ENCODE results near the gene MEIKIN.

The MEIKIN gene

GRCh38 chr5:131945551-131946168, at the start of gene MEIKIN:
TSS of gene MEIKIN (minus strand) at chr5:131945663. CDS start at chr5:131945505, 158 bp downstream.
- no peak for DNase-seq

GRCh38 chr5:131994533-131995226, 49.2 kb upstream of the MEIKIN start:
- DNase-seq, result no peak

GRCh38 chr5:131994090-131994489, 48.6 kb upstream of the MEIKIN start:
- DNase-seq, result no peak

GRCh38 chr5:131993676-131994075, 48.2 kb upstream of the MEIKIN start:
- DNase-seq, result no peak

GRCh38 chr5:131992370-131992769, 46.9 kb upstream of the MEIKIN start:
- no peak for DNase-seq

- no peak for DNase-seq
Measured at GRCh38 chr5:131991593-131992324, 46.3 kb upstream of the MEIKIN start.

GRCh38 chr5:131990716-131991115, 45.3 kb upstream of the MEIKIN start:
- DNase-seq, result no peak

GRCh38 chr5:131988601-131989000, 43.1 kb upstream of the MEIKIN start:
- DNase-seq, result no peak

GRCh38 chr5:131987251-131987650, 41.8 kb upstream of the MEIKIN start:
- DNase-seq, result no peak

GRCh38 chr5:131986161-131986912, 40.9 kb upstream of the MEIKIN start:
- DNase-seq, result no peak

GRCh38 chr5:131984956-131985665, 39.6 kb upstream of the MEIKIN start:
- DNase-seq, result no peak

- DNase-seq, result no peak
Measured at GRCh38 chr5:131983244-131983771, 37.8 kb upstream of the MEIKIN start.

- DNase-seq, result no peak
Measured at GRCh38 chr5:131981516-131981915, 36.1 kb upstream of the MEIKIN start.

GRCh38 chr5:131980696-131981095, 35.2 kb upstream of the MEIKIN start:
- DNase-seq, result no peak

GRCh38 chr5:131979816-131980215, 34.4 kb upstream of the MEIKIN start:
- DNase-seq, result no peak

GRCh38 chr5:131977212-131977604, 31.7 kb upstream of the MEIKIN start:
- peak in 1 of 2 donors; percentile 9 for DNase-seq

GRCh38 chr5:131976414-131977211, 31.1 kb upstream of the MEIKIN start:
- DNase-seq, result no peak

GRCh38 chr5:131974956-131975726, 29.7 kb upstream of the MEIKIN start:
- DNase-seq, result no peak

- DNase-seq, result no peak
Measured at GRCh38 chr5:131974622-131974955, 29.1 kb upstream of the MEIKIN start.

- DNase-seq, result no peak
Measured at GRCh38 chr5:131974016-131974415, 28.6 kb upstream of the MEIKIN start.

Measured in stimulated activated CD4-positive, alpha-beta T cell treated with anti-CD3 and anti-CD28 coated beads, Interleukin-2, amount 100 ng/mL, for 24 hours (primary cell).